SKM-1 (cell line): ENCODE data around the gene CEP128.

Source experiments
- DNase-seq: peaks from one replicate; lab custom pipeline; 2025; ENCODE audit not compliant: unreplicated experiment; lab: John Stamatoyannopoulos, UW

CEP128 gene

DNA sequence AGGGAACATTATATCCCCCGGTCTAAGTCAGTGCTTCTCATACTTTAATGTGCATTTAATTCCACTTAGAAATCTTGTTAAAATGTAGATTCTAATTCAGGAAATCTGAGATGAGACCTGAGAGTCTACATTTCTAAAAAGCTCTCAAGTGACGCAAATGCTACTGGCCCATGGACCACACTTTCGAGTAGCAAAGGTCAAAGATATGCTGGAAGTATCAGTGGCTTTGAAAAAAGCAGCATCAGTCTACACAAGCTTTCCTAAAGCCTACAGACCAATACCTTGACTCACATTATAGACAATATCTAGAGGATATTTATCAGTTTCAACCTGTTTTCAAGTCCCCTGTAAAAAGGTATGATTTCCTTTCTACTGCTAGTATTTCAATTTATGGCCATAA, 248.6 kb downstream of the CEP128 start:
- DNase-seq, result no peak

DNA sequence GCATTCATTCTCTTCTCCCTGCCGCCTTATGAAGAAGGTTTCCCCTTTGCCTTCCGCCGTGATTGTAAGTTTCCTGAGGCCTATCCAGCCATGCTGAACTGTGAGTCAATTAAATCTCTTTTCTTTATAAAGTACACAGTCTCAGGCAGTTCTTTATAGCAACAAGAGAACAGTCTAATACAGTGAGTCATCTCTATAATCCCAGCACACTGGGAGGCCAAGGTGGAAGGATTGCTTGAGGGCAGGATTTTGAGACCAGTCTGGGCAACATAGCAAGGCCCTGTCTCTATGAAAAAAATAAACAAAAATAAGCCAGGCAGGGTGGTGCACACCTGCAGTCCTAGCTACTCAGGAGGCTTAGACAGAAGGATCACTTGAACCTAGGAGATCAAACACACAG, 259.9 kb downstream of the CEP128 start:
- DNase-seq, result no peak

GRCh38 chr14:80679273-80679672, 262.3 kb downstream of the CEP128 start:
- no peak for DNase-seq

DNA sequence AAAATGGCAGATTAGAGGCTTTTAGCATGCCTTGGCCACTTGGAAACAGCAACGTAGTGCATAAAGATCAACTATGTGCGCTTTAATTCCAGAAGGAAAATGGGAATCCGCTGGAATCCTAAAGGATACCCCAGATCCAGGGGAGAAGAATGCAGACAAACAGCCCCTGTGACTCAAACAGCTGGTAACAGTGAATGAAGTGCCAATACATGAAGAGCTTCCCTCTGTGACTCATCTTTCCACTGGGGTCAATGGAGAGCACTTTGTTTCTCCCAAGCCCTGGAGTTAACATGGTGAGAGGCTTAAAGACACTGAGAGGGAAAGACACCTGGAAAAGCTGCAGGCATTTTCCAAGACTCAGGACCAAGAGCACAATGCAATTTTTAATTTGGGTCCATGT, 263.1 kb downstream of the CEP128 start:
- no peak for DNase-seq

GRCh38 chr14:80669426-80669825, 272.1 kb downstream of the CEP128 start:
- DNase-seq, result no peak

- DNase-seq, result no peak
These were observed 277.0 kb downstream of the CEP128 start for GRCh38 chr14:80664576-80664975.

DNA sequence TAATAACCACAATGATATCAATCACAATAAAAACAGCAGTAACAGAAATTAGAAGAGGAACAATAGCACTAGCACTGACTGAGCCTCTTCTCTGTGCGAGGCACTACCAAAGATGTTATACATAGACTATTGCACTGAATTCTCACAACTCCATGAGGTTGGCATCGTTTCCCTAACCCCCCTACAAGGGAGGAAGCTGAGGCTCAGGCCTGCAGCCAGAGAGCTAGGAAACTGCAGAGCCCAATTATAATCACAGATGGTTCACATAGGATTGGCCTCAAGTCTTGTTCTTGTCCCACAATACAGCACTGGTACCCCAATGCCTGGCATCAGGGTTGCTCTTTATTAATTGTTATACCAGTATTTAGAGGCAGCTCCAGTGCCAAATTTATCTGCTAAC, 278.0 kb downstream of the CEP128 start:
- no peak for DNase-seq

GRCh38 chr14:80659783-80660182, 281.8 kb downstream of the CEP128 start:
- no peak for DNase-seq

- DNase-seq, result no peak
These were observed 282.8 kb downstream of the CEP128 start for GRCh38 chr14:80658733-80659132.

GRCh38 chr14:80658155-80658554, 283.4 kb downstream of the CEP128 start:
- no peak for DNase-seq

DNA sequence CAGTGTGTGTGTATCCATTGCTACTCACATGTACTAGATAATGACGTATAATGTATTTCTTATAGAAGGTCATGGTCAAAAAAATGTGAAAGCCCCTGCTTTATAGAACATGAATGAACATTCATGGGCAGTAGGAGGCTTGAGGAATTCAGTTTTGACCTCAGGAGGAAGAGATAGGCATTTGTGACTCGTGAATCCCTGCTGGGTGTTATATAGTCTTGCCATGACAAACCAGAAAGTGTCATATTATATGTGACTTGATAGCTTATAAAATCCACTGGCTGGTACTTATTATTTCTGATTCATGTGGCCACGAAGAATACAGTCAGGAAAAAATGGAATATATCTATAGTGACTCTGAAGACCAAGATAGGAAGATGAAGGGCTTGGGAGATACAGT, 287.6 kb downstream of the CEP128 start:
- DNase-seq, result no peak

- DNase-seq, result no peak
These were observed 295.7 kb downstream of the CEP128 start for GRCh38 chr14:80645667-80646413.

- no peak for DNase-seq
These were observed 296.7 kb downstream of the CEP128 start for GRCh38 chr14:80644826-80645225.

DNA sequence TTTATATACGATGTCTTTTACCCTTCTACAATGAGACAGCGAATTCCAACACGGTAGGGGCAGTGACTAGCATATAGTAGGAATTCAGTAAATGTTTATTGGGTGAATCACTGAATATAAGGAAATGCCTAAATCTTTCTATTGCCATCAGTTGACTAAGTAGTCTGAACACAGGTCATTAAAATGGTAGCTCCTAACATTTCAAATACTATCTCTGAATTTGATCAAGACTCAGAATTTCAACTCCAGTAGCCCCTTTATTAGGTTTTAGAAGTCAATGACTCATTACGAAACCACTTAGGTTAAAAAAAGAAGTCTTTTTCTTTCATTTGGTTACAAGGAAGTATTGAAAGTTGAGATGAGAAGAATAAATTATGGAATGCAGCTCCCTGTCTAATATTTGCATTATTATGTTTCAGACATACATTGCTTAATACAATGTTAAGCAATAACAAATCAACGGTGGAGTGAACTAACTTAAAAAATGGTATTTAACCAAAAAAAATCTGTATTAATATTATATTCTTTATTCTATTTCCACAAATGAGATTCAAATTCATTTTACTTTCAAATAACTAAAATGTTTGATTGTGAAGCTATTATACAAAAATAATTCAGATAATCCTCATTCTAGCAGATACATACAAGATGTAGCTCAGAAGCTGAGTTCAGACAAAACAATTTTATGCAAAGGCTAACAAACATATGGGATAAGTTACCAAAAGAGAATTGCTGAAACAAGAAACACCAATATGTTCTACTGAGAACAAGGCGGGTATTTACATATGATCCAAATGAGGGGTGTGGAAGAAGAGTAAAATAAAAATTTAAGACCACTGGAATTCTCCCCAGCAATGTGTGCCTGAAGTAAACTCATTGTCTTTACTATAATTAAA, 302.7 kb downstream of the CEP128 start:
- no peak for DNase-seq

DNA sequence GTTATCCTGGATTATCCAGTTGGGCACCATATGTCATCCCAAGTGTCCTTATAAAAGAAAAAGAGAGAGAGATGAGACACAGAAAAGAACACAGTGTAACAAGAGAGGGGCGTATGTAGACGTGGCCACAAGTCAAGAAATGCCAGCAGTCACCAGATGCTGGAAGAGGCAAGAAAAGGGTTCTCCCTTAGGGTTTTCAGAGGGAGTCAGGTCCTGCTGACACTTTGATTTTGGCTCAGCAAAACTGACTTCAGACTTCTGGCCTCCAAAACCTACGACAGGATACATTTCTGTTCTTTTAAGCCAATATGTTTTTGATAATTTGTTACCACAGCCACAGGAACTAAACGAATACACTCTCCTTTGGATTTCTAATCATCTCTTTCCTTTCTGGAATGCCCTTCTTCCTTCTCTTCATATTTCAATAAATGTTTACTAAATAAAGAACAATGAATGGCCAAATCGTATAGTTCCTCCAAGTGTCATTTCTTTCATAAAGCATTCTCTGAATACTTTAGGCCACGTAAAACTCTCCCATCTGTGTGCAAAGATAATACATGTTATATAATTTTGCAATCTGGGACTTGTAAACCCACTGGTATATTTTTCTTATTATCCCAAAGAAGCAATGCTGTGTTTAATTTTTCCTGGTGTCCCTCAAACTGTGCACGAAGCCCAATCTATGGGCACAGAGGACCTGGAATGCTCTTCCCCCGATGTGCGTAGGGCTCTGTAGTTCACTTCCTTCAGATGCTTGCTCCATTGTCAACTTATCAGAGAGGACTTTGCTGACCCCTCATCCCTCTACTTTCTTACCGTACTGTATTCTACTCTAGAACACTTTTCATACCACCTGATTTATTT, 303.6 kb downstream of the CEP128 start:
- no peak for DNase-seq

GRCh38 chr14:80636071-80636470, 305.5 kb downstream of the CEP128 start:
- DNase-seq, result no peak

GRCh38 chr14:80634106-80634758, 307.3 kb downstream of the CEP128 start:
- no peak for DNase-seq

- DNase-seq, result no peak
These were observed 311.9 kb downstream of the CEP128 start for GRCh38 chr14:80629606-80630005.

- DNase-seq, result no peak
These were observed 313.0 kb downstream of the CEP128 start for GRCh38 chr14:80628547-80628946.

DNA sequence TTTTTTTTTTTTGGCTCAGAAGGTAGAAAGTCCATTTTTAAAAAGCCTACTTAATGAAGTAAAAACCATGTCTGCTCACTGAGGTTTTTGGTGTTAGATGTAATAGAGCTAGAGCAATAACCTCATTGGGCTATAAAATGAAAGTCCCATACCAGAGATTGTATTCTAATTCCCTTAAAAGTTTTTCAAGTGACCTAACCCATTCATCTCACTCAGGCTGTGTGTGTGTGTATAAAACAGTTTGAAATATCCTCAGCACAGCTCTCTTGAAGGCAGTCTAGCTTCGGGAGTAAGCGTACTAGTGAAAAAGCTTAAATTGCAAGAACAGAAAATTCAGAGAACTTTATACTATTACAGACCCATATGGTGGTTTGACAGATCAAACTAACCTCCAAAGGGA, 313.8 kb downstream of the CEP128 start:
- no peak for DNase-seq

GRCh38 chr14:80624581-80624980, 317.0 kb downstream of the CEP128 start:
- DNase-seq, result no peak
